Choroid plexus epithelial cell (primary cell): Measurements from ENCODE around the gene FAM13A.

Experiments
- DNase-seq: peaks from one replicate; pipeline ENCODE4 v3.0.0-alpha.2; 2010; ENCODE audit warnings: low read depth
- H3K4me3 ChIP-seq: 2 replicates; pipeline ENCODE4 v1.5.1; 2011; ENCODE audit warnings: low read depth, mild to moderate bottlenecking, control low read depth, low read length, moderate library complexity
- CTCF ChIP-seq: conservative IDR thresholded peaks from 2 replicates; pipeline ENCODE4 v1.5.1; 2011; ENCODE audit warnings: low read depth, mild to moderate bottlenecking, control low read depth, inconsistent platforms, low read length, moderate library complexity

FAM13A gene

GRCh38 chr4:88725986-88726385 lies 331.0 kb downstream of the FAM13A start:
- no peak for TF ChIP-seq CTCF
- no peak overlapping the region for H3K4me3 ChIP-seq
- no peak for DNase-seq

DNA sequence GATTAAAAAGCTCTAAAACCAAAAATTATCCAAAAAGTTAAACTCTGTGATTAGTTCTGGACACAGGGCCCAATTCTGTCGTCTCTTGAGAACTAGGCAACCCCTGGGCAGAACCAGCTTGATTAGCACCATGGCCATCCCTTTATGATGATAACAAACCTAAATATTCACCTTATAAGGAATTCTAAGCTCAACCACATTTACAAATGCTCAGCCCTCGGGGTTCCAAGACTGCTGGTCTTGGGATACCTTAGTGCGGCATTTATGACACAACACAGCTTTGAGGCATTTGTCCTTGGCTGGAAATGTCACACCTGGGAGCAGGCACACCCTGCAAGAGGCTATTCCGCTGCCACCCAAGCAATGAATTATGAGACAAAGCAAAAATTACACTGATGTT lies 331.8 kb downstream of the FAM13A start:
- no peak overlapping the region for H3K4me3 ChIP-seq
- TF ChIP-seq CTCF = no peak
- no peak for DNase-seq

DNA sequence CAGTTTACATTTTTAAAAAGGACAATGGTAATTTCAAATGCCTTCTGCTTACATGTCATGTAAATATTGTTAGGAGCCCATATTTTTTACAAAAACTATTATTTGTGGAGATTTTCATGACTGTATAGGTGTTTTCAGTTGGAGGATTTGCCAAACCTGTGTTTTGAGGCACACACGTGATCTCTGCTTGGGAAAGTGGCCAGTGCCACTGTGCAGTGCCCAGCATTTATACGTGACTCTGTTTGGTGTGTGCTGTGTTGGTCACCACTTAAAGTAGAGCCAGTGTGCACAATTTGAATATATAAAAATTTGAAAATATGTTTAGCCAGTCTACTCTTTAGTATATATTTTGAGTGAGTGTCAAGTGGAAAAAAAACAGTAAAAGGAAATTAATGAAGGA lies 332.6 kb downstream of the FAM13A start:
- TF ChIP-seq CTCF = no peak
- H3K4me3 ChIP-seq = no peak overlapping the region
- no peak for DNase-seq

DNA sequence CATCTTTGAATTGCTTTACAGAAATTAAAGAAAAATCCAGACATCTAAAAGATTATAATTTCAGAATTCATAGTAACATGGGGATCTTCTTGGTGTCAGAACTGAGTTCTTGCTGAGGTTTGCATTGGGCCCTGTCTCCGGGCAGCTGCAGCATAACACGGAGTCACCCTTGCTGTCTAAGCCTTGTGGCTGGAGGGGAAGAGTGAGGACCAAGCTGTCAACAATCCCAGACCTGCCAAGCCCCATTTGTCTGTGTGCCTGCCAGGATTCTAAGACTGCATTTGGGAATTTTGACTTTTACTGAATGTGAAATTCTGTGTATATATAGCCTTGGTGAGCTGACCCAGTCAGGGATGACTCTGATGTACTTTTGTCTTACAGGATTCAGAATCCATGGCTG lies 334.2 kb downstream of the FAM13A start:
- DNase-seq = no peak
- TF ChIP-seq CTCF = no peak

GRCh38 chr4:88722276-88722780 lies 334.7 kb downstream of the FAM13A start:
- no peak overlapping the region for H3K4me3 ChIP-seq
- no peak for DNase-seq
- no peak for TF ChIP-seq CTCF

More for the DNA sequence above, 334.2 kb downstream of the FAM13A start:
- H3K4me3 ChIP-seq = no peak overlapping the region

GRCh38 chr4:88720451-88721428 lies 336.2 kb downstream of the FAM13A start:
- H3K4me3 ChIP-seq = no peak overlapping the region
- TF ChIP-seq CTCF = no peak
- no peak for DNase-seq
